ENCODE results near the gene ALOX5AP. TPM values are rescaled to one million over a fixed set of nuclear protein-coding genes. Genes with fewer than 3 reads are reported as not detected.

Gene ALOX5AP
- total RNA-seq, 1 donor from 2014 or later = not detected

DNA sequence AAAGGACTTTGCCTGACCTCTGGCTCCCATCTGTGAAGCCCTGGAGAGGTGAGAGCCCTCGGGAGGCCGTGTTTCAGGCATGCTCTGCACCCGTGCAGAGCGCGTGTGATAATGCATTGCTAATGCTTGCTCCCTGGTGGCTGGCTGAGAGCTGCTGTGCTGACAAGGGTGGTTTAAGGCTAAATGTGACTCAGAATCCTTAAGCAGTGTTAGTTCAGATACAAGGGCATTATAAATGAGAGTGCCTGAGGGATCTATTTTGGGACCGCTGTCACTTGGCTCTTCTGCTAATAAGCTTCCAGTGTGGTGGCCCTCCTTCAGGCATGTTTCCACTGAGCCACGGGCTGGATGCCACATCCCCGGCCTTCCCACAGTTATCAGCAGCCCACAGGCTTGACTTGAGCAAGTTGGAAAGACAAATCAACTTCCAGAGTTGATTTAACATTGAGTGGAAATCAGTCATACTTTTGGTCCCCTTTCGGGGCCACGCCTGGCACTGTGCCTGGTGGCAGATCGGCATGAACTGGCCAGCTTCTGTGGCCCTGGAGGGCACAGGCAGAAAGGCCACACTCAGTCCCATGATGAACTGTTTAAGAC, 17.0 kb downstream of the ALOX5AP start:
- H3K4me1 Mint-ChIP-seq = peaks cover 19% of the 10 kb centered on the region
- H3K36me3 Mint-ChIP-seq (ENCODE audit: low read depth) = no peaks in the 10 kb centered on the region
- DNase-seq (ENCODE audit: low read depth, low spot score) = no peak
- no peaks in the 10 kb centered on the region for H3K9me3 Mint-ChIP-seq
- no peaks in the 10 kb centered on the region for H3K27me3 Mint-ChIP-seq (ENCODE audit: low read depth)
- TF ChIP-seq, protein P1, sequence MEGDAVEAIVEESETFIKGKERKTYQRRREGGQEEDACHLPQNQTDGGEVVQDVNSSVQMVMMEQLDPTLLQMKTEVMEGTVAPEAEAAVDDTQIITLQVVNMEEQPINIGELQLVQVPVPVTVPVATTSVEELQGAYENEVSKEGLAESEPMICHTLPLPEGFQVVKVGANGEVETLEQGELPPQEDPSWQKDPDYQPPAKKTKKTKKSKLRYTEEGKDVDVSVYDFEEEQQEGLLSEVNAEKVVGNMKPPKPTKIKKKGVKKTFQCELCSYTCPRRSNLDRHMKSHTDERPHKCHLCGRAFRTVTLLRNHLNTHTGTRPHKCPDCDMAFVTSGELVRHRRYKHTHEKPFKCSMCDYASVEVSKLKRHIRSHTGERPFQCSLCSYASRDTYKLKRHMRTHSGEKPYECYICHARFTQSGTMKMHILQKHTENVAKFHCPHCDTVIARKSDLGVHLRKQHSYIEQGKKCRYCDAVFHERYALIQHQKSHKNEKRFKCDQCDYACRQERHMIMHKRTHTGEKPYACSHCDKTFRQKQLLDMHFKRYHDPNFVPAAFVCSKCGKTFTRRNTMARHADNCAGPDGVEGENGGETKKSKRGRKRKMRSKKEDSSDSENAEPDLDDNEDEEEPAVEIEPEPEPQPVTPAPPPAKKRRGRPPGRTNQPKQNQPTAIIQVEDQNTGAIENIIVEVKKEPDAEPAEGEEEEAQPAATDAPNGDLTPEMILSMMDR (conservative IDR thresholded peaks at IDR 0.05) = no peak
- no peak overlapping the region for H3K4me3 Mint-ChIP-seq
- H3K27ac Mint-ChIP-seq (ENCODE audit: unreplicated experiment) = peak overlapping the region; percentile 75

DNA sequence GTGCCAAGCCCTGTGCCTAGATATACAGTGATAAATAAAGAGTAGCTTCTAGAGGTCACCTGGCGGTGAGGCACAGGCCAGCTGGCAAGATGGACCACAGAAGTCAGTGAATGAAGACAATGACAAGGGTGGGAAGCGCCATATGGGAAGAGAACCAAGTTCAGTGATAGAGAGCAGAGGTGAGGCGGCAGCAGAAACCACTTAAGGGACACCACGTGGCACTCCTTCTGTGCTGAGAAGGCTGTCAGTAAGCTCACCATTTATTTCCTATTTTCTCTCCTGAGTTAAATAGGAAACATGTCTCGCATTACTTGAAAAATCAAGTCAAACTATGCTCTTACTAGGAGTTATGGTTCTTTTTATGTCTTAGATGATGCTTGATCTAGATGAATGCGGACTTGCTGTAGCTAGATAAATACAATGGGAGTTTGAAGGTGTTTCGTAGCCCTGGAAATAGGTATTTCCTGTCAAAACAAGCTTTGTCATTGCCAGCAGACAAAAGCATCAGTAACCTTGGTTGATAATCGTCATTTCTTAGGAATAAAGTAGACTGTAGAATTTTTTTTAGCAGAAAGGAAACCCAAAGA, 17.8 kb downstream of the ALOX5AP start:
- Mint-ChIP-seq H3K36me3 (ENCODE audit: low read depth) (no peaks in the 10 kb centered on the region), H3K4me3 (no peak overlapping the region), H3K27me3 (ENCODE audit: low read depth) (no peaks in the 10 kb centered on the region), H3K4me1 (peaks cover 19% of the 10 kb centered on the region), H3K9me3 (no peaks in the 10 kb centered on the region), H3K27ac (ENCODE audit: unreplicated experiment) (no peak overlapping the region)
- TF ChIP-seq, protein P1 (conservative IDR thresholded peaks at IDR 0.05) = no peak
- DNase-seq (ENCODE audit: low read depth, low spot score) = no peak

DNA sequence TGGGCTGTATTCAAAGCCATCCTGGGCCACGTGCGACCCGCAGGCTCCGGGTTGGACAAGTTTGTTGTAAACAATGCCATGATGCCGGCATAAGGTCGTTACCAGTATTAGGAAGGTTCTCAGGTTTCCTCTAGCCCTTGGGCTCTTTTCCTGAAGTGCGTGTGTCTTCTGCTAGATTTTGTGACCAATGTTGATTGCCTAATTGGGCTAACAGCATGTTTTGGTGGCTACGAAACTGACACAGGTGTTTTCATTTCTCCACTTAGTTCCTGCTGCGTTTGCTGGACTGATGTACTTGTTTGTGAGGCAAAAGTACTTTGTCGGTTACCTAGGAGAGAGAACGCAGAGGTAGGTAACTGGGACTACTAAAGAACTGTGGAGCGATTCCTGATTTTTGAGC, 20.3 kb downstream of the ALOX5AP start:
- no peak for DNase-seq (ENCODE audit: low read depth, low spot score)
- Mint-ChIP-seq H3K4me3 (no peak overlapping the region), H3K9me3 (no peaks in the 10 kb centered on the region), H3K36me3 (ENCODE audit: low read depth) (no peaks in the 10 kb centered on the region), H3K27me3 (ENCODE audit: low read depth) (no peaks in the 10 kb centered on the region), H3K27ac (ENCODE audit: unreplicated experiment) (no peak overlapping the region), H3K4me1 (peaks cover 19% of the 10 kb centered on the region)
- TF ChIP-seq, protein P1 (conservative IDR thresholded peaks at IDR 0.05) = no peak

- no peaks in the 10 kb centered on the region for H3K27me3 Mint-ChIP-seq (ENCODE audit: low read depth)
- TF ChIP-seq, protein P1 (conservative IDR thresholded peaks at IDR 0.05) = no peak
- H3K36me3 Mint-ChIP-seq (ENCODE audit: low read depth) = no peaks in the 10 kb centered on the region
- H3K4me3 Mint-ChIP-seq = no peak overlapping the region
- H3K4me1 Mint-ChIP-seq = peaks cover 11% of the 10 kb centered on the region
- DNase-seq (ENCODE audit: low read depth, low spot score) = no peak
- no peak overlapping the region for H3K27ac Mint-ChIP-seq (ENCODE audit: unreplicated experiment)
- H3K9me3 Mint-ChIP-seq = no peaks in the 10 kb centered on the region
Measured at GRCh38 chr13:30757026-30757742, 21.8 kb downstream of the ALOX5AP start.

GRCh38 chr13:30759748-30760147, 24.4 kb downstream of the ALOX5AP start:
- no peak for DNase-seq (ENCODE audit: low read depth, low spot score)
- Mint-ChIP-seq H3K4me1 (no peaks in the 10 kb centered on the region), H3K9me3 (no peaks in the 10 kb centered on the region), H3K4me3 (no peak overlapping the region), H3K27me3 (ENCODE audit: low read depth) (no peaks in the 10 kb centered on the region), H3K36me3 (ENCODE audit: low read depth) (no peaks in the 10 kb centered on the region), H3K27ac (ENCODE audit: unreplicated experiment) (no peak overlapping the region)
- TF ChIP-seq, protein P1 (conservative IDR thresholded peaks at IDR 0.05) = no peak

All from neural crest cell (in vitro differentiated cells).